ENCODE results near the gene SLC25A10. TPM values are rescaled to one million over a fixed set of nuclear protein-coding genes. Genes with fewer than 3 reads are reported as not detected.

Gene SLC25A10
- total and polyA plus RNA-seq, 3 donors from 2014 or later, result 30.0 to 51.4 (median 42.0) TPM

DNA sequence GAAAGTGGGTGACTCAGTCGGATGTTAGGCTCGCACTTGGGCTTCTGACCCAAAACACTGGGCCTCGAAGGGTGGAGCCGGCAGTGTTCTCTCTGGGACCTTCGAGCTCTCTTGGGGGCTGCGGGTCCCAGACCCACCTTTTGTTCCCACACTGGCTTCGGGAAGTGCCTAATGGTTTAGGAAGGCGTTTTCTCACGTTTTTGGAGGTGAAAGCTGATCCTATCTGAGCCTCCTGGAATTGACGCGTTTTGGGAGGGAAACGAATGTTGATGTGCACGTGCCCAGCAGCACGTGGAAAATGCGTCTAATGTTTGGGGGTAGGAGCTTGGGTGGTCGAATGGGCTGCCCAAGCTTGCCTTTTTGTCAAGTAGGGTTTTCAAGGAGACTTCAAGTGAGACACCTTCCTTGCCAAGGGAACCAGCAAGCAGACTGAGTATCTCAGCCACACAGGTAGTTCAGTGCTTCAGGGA lies 27.6 kb upstream of the SLC25A10 start:
- TF ChIP-seq, protein P1, sequence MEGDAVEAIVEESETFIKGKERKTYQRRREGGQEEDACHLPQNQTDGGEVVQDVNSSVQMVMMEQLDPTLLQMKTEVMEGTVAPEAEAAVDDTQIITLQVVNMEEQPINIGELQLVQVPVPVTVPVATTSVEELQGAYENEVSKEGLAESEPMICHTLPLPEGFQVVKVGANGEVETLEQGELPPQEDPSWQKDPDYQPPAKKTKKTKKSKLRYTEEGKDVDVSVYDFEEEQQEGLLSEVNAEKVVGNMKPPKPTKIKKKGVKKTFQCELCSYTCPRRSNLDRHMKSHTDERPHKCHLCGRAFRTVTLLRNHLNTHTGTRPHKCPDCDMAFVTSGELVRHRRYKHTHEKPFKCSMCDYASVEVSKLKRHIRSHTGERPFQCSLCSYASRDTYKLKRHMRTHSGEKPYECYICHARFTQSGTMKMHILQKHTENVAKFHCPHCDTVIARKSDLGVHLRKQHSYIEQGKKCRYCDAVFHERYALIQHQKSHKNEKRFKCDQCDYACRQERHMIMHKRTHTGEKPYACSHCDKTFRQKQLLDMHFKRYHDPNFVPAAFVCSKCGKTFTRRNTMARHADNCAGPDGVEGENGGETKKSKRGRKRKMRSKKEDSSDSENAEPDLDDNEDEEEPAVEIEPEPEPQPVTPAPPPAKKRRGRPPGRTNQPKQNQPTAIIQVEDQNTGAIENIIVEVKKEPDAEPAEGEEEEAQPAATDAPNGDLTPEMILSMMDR (IDR thresholded peaks at IDR 0.05), result no peak
- no peak for TF ChIP-seq POLR2A (IDR thresholded peaks at IDR 0.05)
- DNase-seq, result no peak
- H3K9me3 ChIP-seq, result no peaks in the 10 kb centered on the region
- intact Hi-C loops (cut with DNase I; ENCODE audit: low total_unique reads), result no loop called here
- H3K4me3 ChIP-seq, result peak overlapping the region; percentile 97 to 99
- no peaks in the 10 kb centered on the region for H3K27me3 ChIP-seq
- H3K27ac ChIP-seq, result peak overlapping the region; percentile 55 to 77
- H3K4me1 ChIP-seq, result peaks cover 27% of the 10 kb centered on the region
- H3K36me3 ChIP-seq (ENCODE audit: low read depth, missing control alignments), result no peaks in the 10 kb centered on the region
- WGBS, 2 donors, result 0 to 3% methylated on average over 10 to 16 of the region's 16 CpGs

DNA sequence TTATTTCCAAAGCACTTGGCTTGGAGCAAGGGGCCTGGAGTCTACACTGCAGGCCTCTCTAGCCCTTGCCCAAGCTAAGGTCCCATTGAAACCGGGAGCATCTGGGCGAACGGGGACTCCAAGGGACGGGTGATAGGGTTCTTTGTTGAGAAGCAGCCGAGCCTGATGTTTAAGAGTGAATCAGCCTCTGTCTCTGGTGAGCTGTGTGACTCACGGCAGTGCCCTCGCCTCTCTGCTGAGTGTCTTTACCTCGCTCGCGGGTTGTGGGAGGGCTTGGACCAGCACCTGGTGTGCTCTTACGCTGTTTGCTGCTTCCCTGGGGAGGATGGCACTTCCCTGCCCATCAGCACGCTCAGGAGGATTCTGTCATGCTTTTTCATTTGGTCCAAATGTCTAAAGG lies 27.0 kb upstream of the SLC25A10 start:
- Histone ChIP-seq H3K4me1 (peaks cover 27% of the 10 kb centered on the region), H3K9me3 (no peaks in the 10 kb centered on the region), H3K27me3 (no peaks in the 10 kb centered on the region), H3K4me3 (peak overlapping the region in 1 of 2 donors; percentile 99), H3K27ac (no peak overlapping the region), H3K36me3 (ENCODE audit: low read depth, missing control alignments) (no peaks in the 10 kb centered on the region)
- TF ChIP-seq, protein P1 (IDR thresholded peaks at IDR 0.05), result no peak
- 61 to 80% methylated on average over 12 of the region's 12 CpGs for WGBS, 2 donors
- intact Hi-C loops (cut with DNase I; ENCODE audit: low total_unique reads), result no loop called here
- DNase-seq, result no peak

DNA sequence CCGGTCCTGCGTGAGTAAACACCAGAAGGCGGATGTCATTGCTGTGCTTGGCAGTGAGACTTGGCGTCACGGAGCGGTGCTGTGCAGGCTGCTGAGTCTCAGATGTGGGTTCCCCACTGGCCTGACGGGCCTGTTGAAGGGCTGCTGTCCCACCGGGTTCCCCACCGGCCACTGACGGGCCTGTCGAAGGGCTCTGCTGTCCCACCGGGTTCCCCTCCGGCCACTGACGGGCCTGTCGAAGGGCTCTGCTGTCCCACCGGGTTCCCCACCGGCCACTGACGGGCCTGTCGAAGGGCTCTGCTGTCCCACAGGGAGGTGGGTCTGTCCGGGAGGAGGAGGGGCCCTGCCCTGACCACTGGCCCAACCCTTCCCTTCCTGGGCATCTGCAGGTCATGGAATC lies 25.5 kb upstream of the SLC25A10 start:
- H3K36me3 ChIP-seq (ENCODE audit: low read depth, missing control alignments), result no peaks in the 10 kb centered on the region
- no peak for DNase-seq
- no peaks in the 10 kb centered on the region for H3K27me3 ChIP-seq
- intact Hi-C loops (cut with DNase I; ENCODE audit: low total_unique reads), result no loop called here
- TF ChIP-seq, protein P1 (IDR thresholded peaks at IDR 0.05), result no peak
- TF ChIP-seq POLR2A (IDR thresholded peaks at IDR 0.05), result no peak
- H3K4me1 ChIP-seq, result peaks cover 26% of the 10 kb centered on the region
- H3K4me3 ChIP-seq, result no peak overlapping the region
- H3K27ac ChIP-seq, result no peak overlapping the region
- H3K9me3 ChIP-seq, result no peaks in the 10 kb centered on the region
- 93 to 94% methylated on average over 12 to 20 of the region's 20 CpGs for WGBS, 2 donors

DNA sequence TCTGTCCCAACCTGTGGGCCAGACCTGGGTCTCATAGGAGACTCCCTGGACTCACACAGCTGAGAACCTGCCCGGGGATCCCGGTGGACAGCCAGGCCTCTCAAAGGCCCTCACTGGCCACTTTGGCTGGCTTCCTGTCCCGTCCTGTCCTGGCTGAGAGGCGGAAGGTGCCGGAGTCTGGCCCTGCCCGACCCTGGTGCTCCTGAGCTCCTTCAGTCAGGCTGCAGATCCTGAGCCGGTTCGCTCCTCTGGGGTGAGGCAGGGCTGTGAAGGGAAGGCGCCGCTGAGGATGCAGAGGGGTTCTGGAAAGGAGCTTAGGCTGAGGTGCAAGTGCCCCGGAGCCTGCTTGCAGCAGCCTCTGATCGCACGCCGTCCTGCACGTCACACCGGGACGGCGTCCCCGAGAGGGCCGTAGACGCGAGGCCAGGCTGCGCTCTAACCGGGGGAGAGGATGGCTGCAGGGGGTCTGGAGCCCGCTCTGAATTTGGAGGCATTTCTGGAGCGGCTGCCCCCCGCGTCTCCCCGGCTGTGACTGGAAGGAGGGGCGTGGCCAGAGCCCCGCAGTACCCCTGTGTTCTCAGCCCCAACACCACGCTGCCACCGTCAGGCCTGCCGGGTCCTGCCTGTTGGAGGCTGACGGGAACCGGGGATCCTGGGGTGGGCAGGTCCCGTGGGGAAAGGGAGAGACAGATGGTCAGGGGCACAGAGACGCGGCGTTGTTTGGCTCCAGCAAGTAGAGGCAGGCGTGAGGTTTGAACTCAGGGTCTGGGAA lies 24.1 kb upstream of the SLC25A10 start:
- Histone ChIP-seq H3K4me1 (peaks cover 13% of the 10 kb centered on the region), H3K27me3 (no peaks in the 10 kb centered on the region), H3K4me3 (no peak overlapping the region), H3K36me3 (ENCODE audit: low read depth, missing control alignments) (no peaks in the 10 kb centered on the region), H3K9me3 (no peaks in the 10 kb centered on the region), H3K27ac (no peak overlapping the region)
- DNase-seq, result no peak
- 91 to 92% methylated on average over 23 to 40 of the region's 41 CpGs for whole genome bisulfite sequencing, 2 donors
- intact Hi-C loops (cut with DNase I; ENCODE audit: low total_unique reads), result no loop called here
- TF ChIP-seq, protein P1 (IDR thresholded peaks at IDR 0.05), result no peak

DNA sequence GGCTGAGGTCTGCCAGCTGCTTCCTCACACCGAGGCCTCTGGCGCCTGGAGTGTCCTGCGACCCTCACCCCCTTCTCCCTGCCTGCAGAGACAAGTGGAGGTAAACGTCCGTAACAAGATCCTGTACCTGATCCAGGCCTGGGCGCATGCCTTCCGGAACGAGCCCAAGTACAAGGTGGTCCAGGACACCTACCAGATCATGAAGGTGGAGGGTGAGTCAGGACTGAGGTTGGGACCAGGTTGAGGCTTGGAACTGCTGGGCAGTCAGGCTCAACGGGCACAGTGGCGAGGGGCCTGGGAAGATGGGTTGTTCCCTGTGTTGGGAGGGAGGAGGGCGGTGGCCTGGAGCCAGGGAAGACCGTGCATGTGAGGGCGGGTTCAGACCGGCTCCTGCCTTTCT lies 23.5 kb upstream of the SLC25A10 start:
- Histone ChIP-seq H3K27me3 (no peaks in the 10 kb centered on the region), H3K4me3 (no peak overlapping the region), H3K27ac (no peak overlapping the region), H3K4me1 (peaks cover 12% of the 10 kb centered on the region), H3K9me3 (no peaks in the 10 kb centered on the region), H3K36me3 (ENCODE audit: low read depth, missing control alignments) (no peaks in the 10 kb centered on the region)
- intact Hi-C loops (cut with DNase I; ENCODE audit: low total_unique reads), result no loop called here
- 90 to 93% methylated on average over 3 to 14 of the region's 14 CpGs for WGBS, 2 donors
- DNase-seq, result no peak
- TF ChIP-seq, protein P1 (IDR thresholded peaks at IDR 0.05), result no peak
- no peak for TF ChIP-seq POLR2A (IDR thresholded peaks at IDR 0.05)

Data from testis (tissue), 3 donors.